ENCODE results near the gene ERCC5. TPM values are rescaled to one million over a fixed set of nuclear protein-coding genes. Genes with fewer than 3 reads are reported as not detected.

The ERCC5 gene
- total RNA-seq, 1 donor from 2014 or later: 48.9 TPM

- no peak overlapping the region for H3K4me3 Mint-ChIP-seq (ENCODE audit: unreplicated experiment)
- no peak for DNase-seq (ENCODE audit: extremely low spot score, unreplicated experiment)
- peaks cover 45% of the 10 kb centered on the region for H3K36me3 Mint-ChIP-seq (ENCODE audit: unreplicated experiment)
- H3K27ac Mint-ChIP-seq (ENCODE audit: unreplicated experiment): peak overlapping the region; percentile 16
- peaks cover 5% of the 10 kb centered on the region for H3K4me1 Mint-ChIP-seq (ENCODE audit: unreplicated experiment)
- no peaks in the 10 kb centered on the region for H3K9me3 Mint-ChIP-seq (ENCODE audit: unreplicated experiment)
- no peak for TF ChIP-seq CTCF (IDR thresholded peaks at IDR 0.05)
- H3K27me3 Mint-ChIP-seq (ENCODE audit: unreplicated experiment): no peaks in the 10 kb centered on the region
Measured at GRCh38 chr13:102872531-102872930, 26.7 kb downstream of the ERCC5 start.

- Mint-ChIP-seq H3K27me3 (ENCODE audit: unreplicated experiment) (no peaks in the 10 kb centered on the region), H3K27ac (ENCODE audit: unreplicated experiment) (no peak overlapping the region), H3K4me1 (ENCODE audit: unreplicated experiment) (peaks cover 5% of the 10 kb centered on the region), H3K9me3 (ENCODE audit: unreplicated experiment) (no peaks in the 10 kb centered on the region), H3K4me3 (ENCODE audit: unreplicated experiment) (no peak overlapping the region), H3K36me3 (ENCODE audit: unreplicated experiment) (peaks cover 50% of the 10 kb centered on the region)
- DNase-seq (ENCODE audit: extremely low spot score, unreplicated experiment): no peak
- TF ChIP-seq CTCF (IDR thresholded peaks at IDR 0.05): no peak
Measured at GRCh38 chr13:102873653-102874052, 27.8 kb downstream of the ERCC5 start.

GRCh38 chr13:102875256-102875655 lies 29.4 kb downstream of the ERCC5 start:
- H3K9me3 Mint-ChIP-seq (ENCODE audit: unreplicated experiment): no peaks in the 10 kb centered on the region
- no peaks in the 10 kb centered on the region for H3K27me3 Mint-ChIP-seq (ENCODE audit: unreplicated experiment)
- no peak for TF ChIP-seq CTCF (IDR thresholded peaks at IDR 0.05)
- H3K4me1 Mint-ChIP-seq (ENCODE audit: unreplicated experiment): peaks cover 5% of the 10 kb centered on the region
- no peak overlapping the region for H3K4me3 Mint-ChIP-seq (ENCODE audit: unreplicated experiment)
- H3K27ac Mint-ChIP-seq (ENCODE audit: unreplicated experiment): no peak overlapping the region
- DNase-seq (ENCODE audit: extremely low spot score, unreplicated experiment): no peak
- H3K36me3 Mint-ChIP-seq (ENCODE audit: unreplicated experiment): peaks cover 50% of the 10 kb centered on the region

GRCh38 chr13:102877303-102877702 lies 31.5 kb downstream of the ERCC5 start:
- Mint-ChIP-seq H3K9me3 (ENCODE audit: unreplicated experiment) (no peaks in the 10 kb centered on the region), H3K4me3 (ENCODE audit: unreplicated experiment) (no peak overlapping the region), H3K4me1 (ENCODE audit: unreplicated experiment) (no peaks in the 10 kb centered on the region), H3K27me3 (ENCODE audit: unreplicated experiment) (no peaks in the 10 kb centered on the region), H3K36me3 (ENCODE audit: unreplicated experiment) (peaks cover 42% of the 10 kb centered on the region), H3K27ac (ENCODE audit: unreplicated experiment) (no peak overlapping the region)
- TF ChIP-seq CTCF (IDR thresholded peaks at IDR 0.05): no peak
- DNase-seq (ENCODE audit: extremely low spot score, unreplicated experiment): no peak

GRCh38 chr13:102878481-102878880 lies 32.6 kb downstream of the ERCC5 start:
- Mint-ChIP-seq H3K9me3 (ENCODE audit: unreplicated experiment) (no peaks in the 10 kb centered on the region), H3K4me3 (ENCODE audit: unreplicated experiment) (no peak overlapping the region), H3K4me1 (ENCODE audit: unreplicated experiment) (no peaks in the 10 kb centered on the region), H3K36me3 (ENCODE audit: unreplicated experiment) (peaks cover 38% of the 10 kb centered on the region), H3K27ac (ENCODE audit: unreplicated experiment) (no peak overlapping the region), H3K27me3 (ENCODE audit: unreplicated experiment) (no peaks in the 10 kb centered on the region)
- DNase-seq (ENCODE audit: extremely low spot score, unreplicated experiment): no peak
- TF ChIP-seq CTCF (IDR thresholded peaks at IDR 0.05): no peak
